CD4-positive, alpha-beta T cell treated with Interleukin-17A for 4 hours (primary cell): ENCODE data around the gene TRAPPC5.

Experiments
- DNase-seq: peaks from one replicate; pipeline ENCODE4 v3.0.0-alpha.2; 2020; ENCODE audit warnings: mixed read lengths

TRAPPC5 gene

GRCh38 chr19:7734220-7735203 lies 53.9 kb downstream of the TRAPPC5 start:
- no peak for DNase-seq

DNA sequence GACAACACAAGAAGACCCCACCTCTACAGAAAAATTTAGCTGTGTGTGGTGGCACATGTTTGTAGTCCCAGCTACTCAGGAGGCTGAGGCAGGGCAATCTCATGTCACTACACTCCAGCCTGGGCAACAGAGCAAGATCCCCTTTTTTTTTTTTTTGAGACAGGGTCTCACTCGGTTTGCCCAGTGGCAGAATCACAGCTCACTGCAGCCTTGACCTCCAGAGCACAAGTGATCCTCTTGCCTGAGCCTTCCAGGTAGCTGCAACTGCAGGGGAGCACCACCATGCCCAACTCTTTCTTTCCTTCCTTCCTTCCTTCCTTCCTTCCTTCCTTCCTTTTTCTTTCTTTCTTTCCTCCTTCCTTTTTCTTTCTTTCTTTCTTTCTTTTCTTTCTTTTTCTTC lies 55.5 kb downstream of the TRAPPC5 start:
- no peak for DNase-seq

DNA sequence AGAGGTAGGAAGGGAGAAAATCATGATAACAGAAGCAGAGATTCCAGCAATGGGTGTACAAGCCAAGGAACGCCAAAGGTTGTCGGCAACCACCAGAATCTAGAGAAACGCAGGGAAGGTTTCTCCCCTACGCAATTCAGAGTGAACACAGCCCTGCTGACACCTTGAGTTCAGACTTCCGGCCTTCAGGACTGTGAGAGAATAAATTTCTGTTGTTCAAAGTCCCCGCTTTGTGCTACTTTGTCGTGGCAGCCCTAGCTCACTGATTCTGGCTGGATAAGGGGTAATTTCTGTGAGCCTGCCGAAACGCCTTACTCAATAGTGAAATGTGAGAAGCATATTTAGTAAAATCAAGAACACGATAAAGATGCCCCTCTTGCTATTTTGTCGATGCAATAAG lies 56.6 kb downstream of the TRAPPC5 start:
- DNase-seq, result no peak
